ENCODE measurements around the gene FXYD7.
"Not testable (repeated sequence)": the region's sequence is repeated elsewhere in the genome, so short reads cannot be mapped to it uniquely, and the experiment has no call there.

Gene FXYD7, protein sequence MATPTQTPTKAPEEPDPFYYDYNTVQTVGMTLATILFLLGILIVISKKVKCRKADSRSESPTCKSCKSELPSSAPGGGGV

DNA sequence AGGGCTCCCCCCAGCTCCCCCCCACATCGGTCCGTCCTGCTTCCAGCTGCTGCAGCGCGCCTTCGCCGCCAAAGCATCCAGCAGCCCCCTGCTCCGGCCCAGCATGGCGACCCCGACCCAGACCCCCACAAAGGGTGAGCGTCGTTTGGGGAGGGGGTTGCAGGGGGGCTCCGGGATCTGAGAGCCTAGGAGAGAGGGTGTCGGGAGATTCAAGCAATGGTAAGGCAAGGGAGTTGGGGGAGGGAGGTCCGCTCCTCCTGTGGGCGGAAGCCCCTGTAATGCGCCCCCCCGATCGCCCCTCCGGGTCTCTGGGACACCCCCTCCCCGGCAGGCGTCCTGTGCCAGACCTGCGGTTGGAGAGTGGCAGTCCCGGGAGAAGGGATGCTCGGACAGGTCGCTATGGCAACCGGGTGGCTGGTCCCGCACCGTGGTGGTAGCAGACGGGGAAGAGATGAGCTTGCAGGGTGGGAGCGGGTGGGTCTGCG lies at the start of gene FXYD7:
Gene FXYD7 (plus strand): TSS at position 25 of the 485 bp plus-strand sequence. CDS start 79 bp downstream, at position 104.
- peak in 10 of 51 donors; percentile 23 to 47 (median 32) for DNase-seq

DNA sequence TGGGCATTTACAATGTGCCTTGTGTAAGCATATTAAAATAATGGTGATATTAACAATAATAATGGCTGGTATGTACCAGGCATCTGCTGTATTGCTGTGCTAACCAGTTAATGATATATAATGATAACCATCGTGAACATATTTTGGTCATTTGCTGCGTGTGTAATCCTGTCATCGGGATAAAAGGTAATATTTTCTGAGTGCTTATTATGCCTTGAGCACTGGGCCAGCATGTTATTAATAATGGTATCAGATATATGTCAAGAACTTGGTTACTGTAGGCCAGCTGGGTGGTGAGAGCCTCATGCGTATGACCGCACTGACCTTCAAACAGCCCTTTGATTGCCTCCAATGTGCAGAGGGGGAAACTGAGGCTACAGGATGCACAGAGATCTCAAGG lies 49.6 kb upstream of the FXYD7 start:
- no peak for DNase-seq

DNA sequence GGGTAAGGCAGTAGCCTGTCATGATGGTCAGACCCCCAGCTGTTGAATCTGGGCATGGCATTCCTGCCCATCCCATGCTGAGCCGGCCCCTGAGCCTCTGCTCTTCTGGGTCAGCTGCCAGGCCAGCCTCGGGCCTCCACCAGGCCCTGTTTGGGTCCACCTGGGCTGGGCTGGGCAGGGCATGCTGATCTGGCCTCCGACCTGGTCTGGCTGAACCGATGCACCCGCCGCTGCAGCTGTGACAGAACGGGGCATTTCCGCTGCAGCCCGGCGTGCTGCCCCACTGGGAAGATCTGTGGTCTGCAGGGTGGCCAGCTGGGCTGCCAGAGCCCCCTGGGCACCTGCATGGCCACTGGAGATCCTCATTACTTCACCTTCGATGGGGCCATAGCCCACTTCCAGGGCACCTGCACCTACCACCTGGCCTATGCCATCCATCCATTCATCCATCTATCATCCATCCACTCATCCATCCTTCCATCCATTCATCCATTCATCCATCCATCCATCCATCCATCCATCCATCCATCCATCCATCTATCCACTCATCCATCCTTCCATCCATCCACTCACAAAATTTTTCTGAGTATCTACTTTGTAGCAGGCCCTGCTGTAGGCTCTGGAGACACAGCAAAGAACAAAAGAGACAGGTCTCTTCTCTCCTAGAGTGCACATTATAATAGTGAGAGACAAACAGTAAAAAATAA lies 49.0 kb upstream of the FXYD7 start:
- no peak for DNase-seq

DNA sequence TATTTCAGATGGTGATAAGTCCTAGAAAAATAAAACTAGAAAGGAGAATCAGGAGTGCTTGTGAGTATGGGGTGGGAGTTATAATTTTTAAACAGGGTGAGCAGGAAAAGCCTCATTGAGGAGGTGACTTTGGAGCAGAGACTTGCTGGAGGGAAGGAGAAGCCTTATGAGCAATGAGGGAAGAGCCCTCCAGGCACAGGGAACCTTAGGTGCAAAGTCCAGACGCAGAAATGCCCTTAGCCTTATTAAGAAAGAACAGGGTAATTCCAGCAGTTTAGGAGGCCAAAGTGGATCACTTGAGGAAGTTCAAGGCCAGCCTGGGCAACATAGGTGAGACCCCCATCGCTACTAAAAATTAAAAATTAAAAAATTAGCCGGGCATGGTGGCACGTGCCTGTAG lies 48.4 kb upstream of the FXYD7 start:
- no peak for DNase-seq

DNA sequence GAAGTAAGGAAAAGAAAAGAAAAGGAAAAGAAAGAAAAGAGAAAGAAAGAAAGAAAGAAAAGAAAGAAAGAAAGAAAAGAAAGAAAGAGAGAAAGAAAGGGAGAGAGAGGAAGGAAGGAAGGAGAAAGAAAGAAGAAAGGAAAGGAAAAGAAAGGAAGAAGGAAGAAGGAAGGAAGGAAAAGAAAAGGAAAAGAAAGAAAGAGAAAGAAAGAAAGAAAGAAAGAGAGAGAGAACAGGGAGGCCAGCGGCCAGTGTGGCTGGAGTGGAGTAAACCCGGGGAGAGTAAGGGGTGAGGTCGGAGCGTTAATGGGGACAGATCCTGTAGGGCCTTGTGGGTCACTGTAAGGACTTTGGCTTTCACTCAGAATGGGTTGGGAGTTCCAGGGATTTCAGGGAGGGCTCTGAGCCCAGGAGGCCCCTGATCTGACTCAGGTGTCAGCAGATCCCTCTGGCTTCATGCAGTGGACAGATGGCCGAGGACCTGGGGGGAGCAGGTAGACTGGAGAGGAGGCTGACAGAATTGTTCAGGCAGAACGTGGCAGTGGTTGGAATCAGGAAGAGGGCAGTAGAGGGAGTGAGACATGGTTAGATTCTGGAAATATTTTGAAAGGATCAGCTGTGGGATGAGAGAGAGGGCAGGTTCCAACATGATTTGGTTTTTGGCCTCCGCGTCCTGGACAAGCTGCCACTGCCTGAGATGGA lies 47.2 kb upstream of the FXYD7 start:
- DNase-seq, result no peak

DNA sequence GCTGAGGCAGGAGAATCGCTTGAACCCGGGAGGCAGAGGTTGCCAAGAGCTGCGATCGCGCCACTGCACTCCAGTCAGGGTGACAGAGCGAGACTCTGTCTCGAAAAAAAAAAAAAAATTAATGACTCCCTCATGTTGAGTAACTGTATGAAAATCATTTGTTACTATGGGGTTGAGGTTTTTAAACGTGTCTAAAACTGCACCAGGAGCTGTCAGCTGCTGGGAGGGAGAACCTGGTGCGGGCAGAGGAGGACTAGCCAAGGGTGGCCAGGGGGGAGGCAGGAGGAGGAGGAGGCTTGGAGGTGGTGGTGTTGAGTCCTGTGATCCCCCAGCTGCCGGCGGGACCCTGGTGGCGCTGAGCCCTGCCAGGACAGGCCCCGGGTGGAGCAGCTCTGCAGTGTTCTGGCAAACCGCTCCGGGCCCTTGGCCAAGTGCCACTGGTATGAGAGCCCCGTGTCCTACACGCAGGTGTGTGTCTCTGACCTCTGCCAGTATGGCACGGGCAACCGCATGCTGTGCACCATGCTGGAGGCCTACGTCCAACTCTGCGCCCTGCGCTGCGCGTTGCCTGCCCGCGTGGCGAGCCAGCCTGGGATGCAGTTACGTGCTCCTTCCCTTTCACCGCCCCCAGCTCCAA lies 44.5 kb upstream of the FXYD7 start:
- DNase-seq, result peak in 3 of 51 donors; percentile 18 to 35 (median 26)

DNA sequence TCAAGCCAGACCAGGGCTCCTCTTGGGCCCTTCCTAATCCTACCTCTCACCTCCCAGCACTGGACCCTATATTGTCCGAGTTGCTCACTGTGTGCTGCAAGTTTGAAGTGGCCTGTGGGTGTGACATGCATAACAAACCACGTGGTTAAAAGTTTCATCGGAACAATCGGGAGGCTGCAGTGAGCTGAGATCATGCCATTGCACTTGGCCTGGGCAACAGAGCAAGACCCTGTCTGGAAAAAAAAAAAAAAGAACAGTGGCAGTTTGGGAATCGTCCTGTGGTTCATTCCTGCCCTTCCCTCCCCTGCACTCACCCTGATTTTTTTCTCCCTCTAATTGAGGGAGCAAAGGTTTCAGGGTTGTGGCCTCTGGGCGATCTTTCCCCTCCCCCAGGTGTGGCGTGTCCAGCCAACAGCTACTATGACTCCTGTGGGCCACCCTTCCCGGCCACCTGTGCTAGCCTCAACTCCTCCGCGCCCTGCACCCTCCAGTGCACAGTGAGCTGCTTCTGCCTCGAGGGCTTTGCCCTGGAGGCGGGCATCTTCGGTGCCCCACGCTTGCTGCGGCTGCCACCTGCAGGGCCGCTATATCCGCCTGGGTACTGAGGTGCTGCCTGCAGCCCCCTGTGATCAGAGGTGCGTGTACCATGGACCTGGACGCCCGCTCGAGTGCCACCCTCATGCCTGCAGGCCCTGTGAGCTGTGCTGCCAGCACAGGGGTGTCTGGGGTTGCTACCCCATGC lies 43.7 kb upstream of the FXYD7 start:
- no peak for DNase-seq

DNA sequence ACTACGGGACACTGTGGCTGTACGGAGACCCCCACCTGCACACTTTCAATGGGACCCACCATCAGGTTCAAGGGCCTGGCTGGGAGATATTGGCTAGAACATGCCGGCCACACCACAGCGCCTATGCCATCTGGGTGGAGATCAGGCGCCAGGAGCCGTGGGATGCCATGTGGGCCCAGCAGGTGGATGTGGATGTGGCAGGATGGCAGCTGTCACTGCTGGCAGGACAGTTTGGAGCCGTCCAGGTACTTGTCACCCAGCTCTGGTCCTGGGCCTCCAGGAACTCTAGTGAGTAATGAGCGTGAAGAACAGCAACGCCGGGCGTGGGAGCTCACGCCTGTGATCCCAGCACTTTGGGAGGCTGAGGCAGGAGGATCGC lies 43.2 kb upstream of the FXYD7 start:
- no peak for DNase-seq

DNA sequence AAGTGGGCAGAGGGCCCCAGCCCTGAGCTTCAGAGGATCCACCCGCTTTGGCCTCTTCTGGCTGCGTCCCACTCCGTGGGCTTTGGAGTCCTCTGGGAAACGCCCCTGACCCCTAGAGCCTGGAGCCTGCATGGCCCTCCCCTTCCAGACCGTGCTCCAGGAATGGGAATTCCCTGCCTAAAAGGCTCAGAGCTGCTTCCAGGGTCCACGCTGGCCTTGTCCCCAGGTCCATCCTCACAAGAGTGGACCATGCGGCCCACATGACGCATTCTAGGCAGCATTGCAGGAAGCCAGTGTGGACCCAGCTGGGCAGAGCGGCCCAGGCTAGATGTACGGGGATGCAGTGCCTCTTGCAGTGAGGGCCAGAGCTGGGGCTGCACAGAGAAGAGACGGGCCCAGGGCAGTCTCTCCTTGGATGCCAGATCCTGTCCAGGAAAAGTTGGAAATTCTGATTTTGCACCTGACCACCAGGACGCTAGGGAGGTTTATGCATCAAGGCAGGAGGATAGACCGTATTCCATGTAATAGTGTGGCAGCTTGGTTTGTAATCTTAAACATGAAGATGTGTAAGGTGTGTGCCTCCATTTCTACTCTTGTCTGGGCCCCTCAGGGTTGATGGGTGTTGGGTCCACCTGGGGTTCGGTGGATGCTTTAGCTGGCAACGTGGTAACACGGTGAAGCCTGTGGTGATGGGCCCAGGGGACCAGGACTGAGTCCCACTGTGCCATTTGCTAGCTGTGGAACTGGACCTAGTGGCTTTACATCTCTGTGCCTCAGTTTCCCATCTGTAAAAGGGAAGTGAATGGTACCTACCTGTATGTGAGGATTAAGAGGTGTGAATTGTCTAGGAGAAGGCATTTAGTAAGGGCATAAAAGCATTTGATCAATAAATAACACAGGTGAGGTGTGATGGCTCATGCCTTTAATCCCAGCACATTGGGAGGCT lies 42.2 kb upstream of the FXYD7 start:
- no peak for DNase-seq

DNA sequence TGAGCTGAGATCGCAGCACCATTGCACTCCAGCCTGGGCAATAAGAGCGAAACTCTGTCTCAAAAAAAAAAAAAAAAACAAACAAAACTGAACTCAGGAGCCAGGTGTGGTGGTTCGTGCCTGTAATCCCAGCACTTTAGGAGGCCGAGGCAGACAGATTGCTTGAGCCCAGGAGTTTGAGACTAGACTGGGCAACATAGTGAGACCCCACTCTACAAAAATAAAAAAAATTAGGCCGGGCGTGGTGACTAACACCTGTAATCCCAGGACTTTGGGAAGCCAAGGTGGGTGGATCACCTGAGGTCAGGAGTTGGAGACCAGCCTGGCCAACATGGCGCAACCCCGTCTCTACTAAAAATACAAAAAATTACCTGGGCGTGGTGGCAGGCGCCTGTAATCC lies 41.1 kb upstream of the FXYD7 start:
- not testable (repeated sequence) for DNase-seq

DNA sequence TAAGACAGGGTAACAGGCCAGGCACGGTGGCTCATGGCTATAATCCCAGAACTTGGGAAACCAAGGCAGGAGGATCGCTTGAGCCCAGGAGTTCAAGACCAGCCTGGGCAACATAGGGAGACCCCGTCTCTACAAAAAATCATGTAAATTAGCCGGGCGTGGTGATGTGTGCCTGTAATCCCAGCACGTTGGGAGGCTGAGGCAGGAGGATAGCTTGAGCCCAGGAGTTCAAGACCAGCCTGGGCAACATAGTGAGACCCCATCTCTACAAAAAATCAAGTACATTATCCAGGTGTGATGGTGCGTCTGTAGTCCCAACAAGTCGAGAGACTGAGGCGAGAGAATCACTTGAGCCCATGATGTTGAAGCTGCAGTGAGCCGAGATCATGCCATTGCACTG lies 39.4 kb upstream of the FXYD7 start:
- DNase-seq, result not testable (repeated sequence)

DNA sequence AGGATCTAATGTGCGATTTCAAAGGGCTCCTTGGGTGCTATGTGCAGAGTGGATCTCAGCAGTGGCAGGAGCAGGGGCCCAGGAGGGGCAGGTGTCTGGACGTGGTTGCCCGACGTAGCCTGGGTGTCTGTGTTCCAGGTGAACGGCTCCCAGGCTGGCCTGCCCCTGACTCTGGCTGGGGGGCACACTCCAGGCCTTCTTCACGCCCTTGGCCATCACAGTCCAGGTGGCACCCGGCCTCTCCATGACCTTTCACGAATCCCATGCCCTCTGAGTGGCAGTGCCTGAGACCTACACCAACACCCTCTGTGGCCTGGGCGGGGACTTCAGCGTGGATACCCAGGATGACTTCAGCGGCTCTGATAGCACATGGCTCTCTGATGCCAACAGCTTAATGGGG lies 38.7 kb upstream of the FXYD7 start:
- DNase-seq, result no peak

DNA sequence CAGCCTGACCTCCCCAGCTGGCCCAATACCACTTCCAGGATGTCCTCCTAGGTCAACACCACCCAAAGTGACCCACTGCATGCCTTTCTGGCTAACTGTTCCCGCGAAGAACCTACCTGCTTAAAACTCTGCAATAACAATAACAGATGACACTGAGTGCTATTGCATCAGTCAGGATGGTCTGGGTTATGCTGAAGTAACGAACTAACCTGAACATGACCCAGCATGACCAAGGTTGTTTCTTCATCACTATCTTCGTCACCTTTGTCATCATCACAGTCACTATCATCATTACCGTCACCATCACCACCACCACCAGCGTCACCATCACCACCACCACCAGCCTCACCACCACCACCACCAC lies 38.0 kb upstream of the FXYD7 start:
- no peak for DNase-seq

DNA sequence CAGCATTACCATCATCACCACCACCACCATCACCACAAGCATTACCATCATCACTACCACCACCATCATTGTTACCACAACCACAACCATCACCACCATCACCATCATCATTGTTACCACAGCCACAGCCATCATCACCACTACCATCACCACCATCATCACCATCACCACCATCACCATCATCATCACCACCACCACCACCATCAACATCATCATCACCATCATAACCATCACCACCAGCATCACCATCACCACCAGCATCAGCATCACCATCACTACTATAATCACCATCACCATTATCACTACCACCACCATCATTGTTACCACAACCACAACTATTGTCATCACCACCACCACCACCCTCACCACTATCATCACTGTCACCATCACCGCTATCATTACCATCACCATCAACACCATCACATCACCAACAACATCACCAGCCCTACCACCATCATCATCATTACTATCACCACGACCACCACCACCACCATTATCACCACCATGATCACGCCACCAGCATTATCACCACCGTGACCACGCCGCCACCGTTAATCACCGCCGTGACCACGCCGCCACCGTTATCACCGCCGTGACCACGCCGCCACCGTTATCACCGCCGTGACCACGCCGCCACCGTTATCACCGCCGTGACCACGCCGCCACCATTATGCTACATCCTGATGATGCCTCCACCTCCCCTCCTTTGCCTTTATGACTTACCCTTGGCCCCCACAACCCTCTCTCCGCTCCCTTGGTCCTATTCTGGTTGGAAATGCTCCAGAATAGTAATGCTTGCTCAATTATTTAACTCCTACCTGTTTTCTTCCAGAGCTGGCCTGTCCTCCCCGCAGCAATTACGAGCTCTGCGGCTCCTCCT lies 37.4 kb upstream of the FXYD7 start:
- no peak for DNase-seq

DNA sequence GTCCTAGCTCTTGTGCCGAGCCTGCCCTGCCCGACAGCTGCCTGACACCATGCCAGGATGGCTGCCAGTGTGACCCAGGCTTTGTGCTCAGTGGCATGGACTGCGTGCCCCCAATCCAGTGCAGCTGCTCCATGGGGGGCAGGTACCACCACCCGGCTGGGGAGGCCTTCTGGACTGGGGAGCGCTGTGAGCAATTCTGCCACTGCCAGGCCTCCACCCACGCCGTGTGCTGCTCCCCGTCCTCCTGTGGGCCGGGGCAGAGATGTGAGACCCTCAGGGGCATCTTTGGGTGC lies 36.8 kb upstream of the FXYD7 start:
- DNase-seq, result peak in 37 of 51 donors; percentile 19 to 88 (median 66)

DNA sequence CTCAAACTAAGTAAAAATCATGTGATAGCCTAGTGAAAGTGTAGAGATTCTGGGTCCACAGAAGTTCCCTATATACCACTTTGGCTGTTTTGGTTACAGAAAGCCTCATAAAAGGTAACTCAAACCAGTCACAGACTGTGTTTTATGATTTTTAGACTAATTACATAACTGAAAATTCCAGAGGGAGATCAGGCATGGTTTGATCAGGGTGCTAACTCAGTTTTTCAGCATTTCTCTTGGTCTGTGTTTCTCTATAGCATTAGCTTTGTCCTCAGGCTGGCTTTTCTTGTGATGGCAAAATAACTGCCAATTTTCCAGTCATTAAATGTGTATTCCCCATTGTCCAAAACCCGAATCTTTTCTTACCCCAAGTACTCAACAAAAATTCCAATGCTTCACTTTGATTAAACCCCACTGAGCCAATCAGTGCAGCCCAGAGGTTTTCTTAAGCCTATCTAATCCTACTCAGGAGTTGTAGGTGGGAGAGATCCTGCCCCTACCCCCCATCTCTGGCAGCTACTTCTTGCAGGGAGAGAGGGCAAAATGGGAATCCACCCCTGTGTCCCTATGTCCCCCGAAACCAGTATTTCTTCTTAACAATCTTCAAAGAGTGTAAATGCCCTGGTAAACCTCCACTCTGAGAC lies 36.0 kb upstream of the FXYD7 start:
- no peak for DNase-seq

DNA sequence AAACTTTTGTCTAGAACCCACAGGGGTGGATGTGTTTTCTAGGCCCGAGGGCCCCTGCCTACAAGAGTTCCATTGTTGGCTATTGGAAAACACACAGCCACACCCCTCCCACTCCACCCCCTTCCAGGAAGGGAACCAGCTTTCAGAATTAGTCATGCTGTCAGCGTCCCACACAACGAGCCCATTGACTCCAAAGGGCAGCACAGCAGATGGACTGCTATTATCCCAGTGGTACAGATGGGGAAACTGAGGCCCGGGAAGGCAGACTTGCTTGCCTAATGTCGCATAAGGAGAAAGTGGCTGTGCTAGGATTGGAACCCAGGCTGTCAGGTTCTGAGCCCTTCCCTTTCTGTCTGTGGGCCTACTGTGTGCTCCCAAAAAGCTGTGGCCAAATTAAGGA lies 35.5 kb upstream of the FXYD7 start:
- peak in 41 of 51 donors; percentile 17 to 92 (median 78) for DNase-seq

DNA sequence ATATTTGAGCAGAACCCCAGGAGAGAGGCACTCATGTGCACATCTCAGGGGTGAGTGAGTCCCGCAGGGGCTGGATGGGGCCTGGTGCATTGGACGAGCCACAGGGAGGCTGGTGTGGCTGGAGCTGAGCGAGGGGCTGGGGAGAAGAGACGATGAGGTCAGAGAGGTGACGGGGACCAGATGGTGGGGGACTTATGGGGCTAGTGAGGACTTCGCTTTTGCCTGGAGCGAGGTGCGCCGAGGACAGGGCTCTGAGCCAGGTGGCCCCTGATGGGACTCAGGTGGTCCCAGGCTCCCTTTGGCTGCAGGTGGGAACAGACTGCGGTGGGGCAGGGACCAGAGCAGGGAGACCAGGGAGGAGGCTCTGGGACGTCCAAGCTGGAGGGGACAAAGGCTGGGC lies 34.3 kb upstream of the FXYD7 start:
- no peak for DNase-seq

Measured in hypothalamus (tissue), 51 donors.